ENCODE data around the gene RYR3. TPM values are rescaled to one million over a fixed set of nuclear protein-coding genes. Genes with fewer than 3 reads are reported as not detected.

The RYR3 gene
- total and polyA plus RNA-seq, 10 of the 15 experiments (the other 5 are each of a cell fraction or from before 2014, with no cell fraction given) = under 0.01 to 0.44 (median 0.16) TPM; not detected in 5

- POLR2A ChIA-PET = no interaction called here
- no peaks in the 10 kb centered on the region; the same call in 2 of the 3 replicates for H3K9me3 ChIP-seq (replicated peaks; ENCODE audit: control insufficient read depth, insufficient read depth, low read length)
- no peaks in the 10 kb centered on the region for H3K4me1 ChIP-seq (ENCODE audit: control insufficient read depth, insufficient read depth, low read length)
- no peak overlapping the region for H3K27ac ChIP-seq (ENCODE audit: control insufficient read depth, insufficient read depth)
- BruUV-seq (replicated peaks) = no TSS peak
- no peaks in the 10 kb centered on the region for H3K36me3 ChIP-seq (ENCODE audit: control insufficient read depth in 2 of 2, insufficient read depth in 2 of 2, low read length in 1 of 2)
- ATAC-seq (no peak), DNase-seq (ENCODE audit: low read depth, low spot score) (no peak), FAIRE-seq (no peak)
- intact Hi-C loops (cut with micrococcal nuclease; ENCODE audit: unreplicated experiment) (no loop called here), in situ Hi-C loops (cut with MboI) (no loop called here)
- SMC1A ChIA-PET (ENCODE audit: uncharacterized antibody, unreplicated experiment) = no interaction called here
- H3K79me2 ChIP-seq (ENCODE audit: control insufficient read depth, insufficient read depth, low read length) = no peaks in the 10 kb centered on the region
- H2AFZ ChIP-seq (ENCODE audit: control insufficient read depth, low read depth, low read length) = no peak overlapping the region
- CTCF ChIA-PET = no interaction called here
- H3K9ac ChIP-seq (ENCODE audit: control insufficient read depth, insufficient read depth, low read length) = no peak overlapping the region
- no peak overlapping the region for H3K4me3 ChIP-seq
- no peaks in the 10 kb centered on the region for H4K20me1 ChIP-seq (ENCODE audit: control insufficient read depth, insufficient read depth)
- no peak for TF ChIP-seq SKIL (IDR thresholded peaks at IDR 0.05; ENCODE audit: low read depth, poor library complexity, severe bottlenecking)
- no peak for TF ChIP-seq RFX5 (IDR thresholded peaks at IDR 0.05; ENCODE audit: low read depth, low read length)
- no peak for TF ChIP-seq SMARCA5 (IDR thresholded peaks at IDR 0.05)
- TF ChIP-seq PKNOX1 (IDR thresholded peaks at IDR 0.05) = no peak
- no peak for TF ChIP-seq POLR2AphosphoS5 (IDR thresholded peaks at IDR 0.05; ENCODE audit: low read length)
- TF ChIP-seq HDGF (IDR thresholded peaks at IDR 0.05) = no peak
- no peak for TF ChIP-seq CHD2 (IDR thresholded peaks at IDR 0.05; ENCODE audit: borderline replicate concordance, low read depth, low read length)
- TF ChIP-seq ZBTB40 (IDR thresholded peaks at IDR 0.05; ENCODE audit: borderline replicate concordance) = no peak
- no peak for TF ChIP-seq BHLHE40 (IDR thresholded peaks at IDR 0.05; ENCODE audit: borderline replicate concordance in 1 of 2, low read depth in 2 of 2, low read length in 1 of 2)
- no peak for TF ChIP-seq DPF2 (IDR thresholded peaks at IDR 0.05)
- no peak for TF ChIP-seq RAD21 (IDR thresholded peaks at IDR 0.05; ENCODE audit: insufficient read depth, low read depth, low read length)
- H3K27me3 ChIP-seq (replicated peaks in 1 of 2; ENCODE audit: control insufficient read depth in 2 of 2, insufficient read depth in 2 of 2, low read length in 1 of 2) = no peaks in the 10 kb centered on the region
- WGBS (ENCODE audit: insufficient coverage, insufficient replicate concordance, low lambda C conversion rate, missing lambda C conversion rate) = 26% methylated on average over 3 of the region's 3 CpGs
- no peak overlapping the region for H3K4me2 ChIP-seq (ENCODE audit: control insufficient read depth, insufficient read depth)
- RAD21 ChIA-PET (ENCODE audit: unreplicated experiment) = no interaction called here
These were observed 250.6 kb downstream of the RYR3 start for GRCh38 chr15:33561407-33561806.
